ENCODE data around the gene REM2. TPM values are rescaled to one million over a fixed set of nuclear protein-coding genes. Genes with fewer than 3 reads are reported as not detected.

Gene REM2
- total and polyA plus RNA-seq, 4 donors: 0.08 to 0.14 (median 0.11) TPM; not detected in 1

DNA sequence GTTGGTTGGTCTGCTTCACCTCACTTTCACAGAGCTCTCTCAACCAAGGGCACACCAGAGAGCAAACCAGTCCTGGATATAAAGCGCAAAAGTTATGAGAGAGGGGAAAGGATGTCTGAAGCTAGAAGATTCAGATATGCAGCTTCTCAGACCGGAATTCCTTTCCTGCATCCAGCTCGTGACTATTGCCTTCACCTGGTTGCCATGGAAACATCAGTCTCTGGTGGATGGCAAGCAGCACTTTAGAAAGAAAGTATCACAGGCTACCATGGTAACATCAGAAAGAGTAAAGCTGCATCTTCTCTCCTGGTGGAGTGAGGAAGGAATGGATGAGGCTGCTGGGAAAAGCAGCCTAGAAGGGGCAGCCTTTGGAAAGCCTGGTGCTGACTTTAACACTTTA, 13.7 kb downstream of the REM2 start:
- WGBS: 91% methylated on average over 3 of the region's 3 CpGs
- H3K4me1 ChIP-seq (ENCODE audit: control insufficient read depth in 4 of 4, insufficient read depth in 4 of 4, low read length in 3 of 4): no peaks in the 10 kb centered on the region
- H3K27me3 ChIP-seq (ENCODE audit: control insufficient read depth in 4 of 4, insufficient read depth in 4 of 4, low read length in 3 of 4): no peaks in the 10 kb centered on the region
- DNase-seq (ENCODE audit: low spot score): no peak
- TF ChIP-seq, protein P1, sequence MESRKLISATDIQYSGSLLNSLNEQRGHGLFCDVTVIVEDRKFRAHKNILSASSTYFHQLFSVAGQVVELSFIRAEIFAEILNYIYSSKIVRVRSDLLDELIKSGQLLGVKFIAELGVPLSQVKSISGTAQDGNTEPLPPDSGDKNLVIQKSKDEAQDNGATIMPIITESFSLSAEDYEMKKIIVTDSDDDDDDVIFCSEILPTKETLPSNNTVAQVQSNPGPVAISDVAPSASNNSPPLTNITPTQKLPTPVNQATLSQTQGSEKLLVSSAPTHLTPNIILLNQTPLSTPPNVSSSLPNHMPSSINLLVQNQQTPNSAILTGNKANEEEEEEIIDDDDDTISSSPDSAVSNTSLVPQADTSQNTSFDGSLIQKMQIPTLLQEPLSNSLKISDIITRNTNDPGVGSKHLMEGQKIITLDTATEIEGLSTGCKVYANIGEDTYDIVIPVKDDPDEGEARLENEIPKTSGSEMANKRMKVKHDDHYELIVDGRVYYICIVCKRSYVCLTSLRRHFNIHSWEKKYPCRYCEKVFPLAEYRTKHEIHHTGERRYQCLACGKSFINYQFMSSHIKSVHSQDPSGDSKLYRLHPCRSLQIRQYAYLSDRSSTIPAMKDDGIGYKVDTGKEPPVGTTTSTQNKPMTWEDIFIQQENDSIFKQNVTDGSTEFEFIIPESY (IDR thresholded peaks at IDR 0.05): no peak
- TF ChIP-seq, protein P2, sequence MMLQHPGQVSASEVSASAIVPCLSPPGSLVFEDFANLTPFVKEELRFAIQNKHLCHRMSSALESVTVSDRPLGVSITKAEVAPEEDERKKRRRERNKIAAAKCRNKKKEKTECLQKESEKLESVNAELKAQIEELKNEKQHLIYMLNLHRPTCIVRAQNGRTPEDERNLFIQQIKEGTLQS (IDR thresholded peaks at IDR 0.05): no peak
- TF ChIP-seq NR2F2 (IDR thresholded peaks at IDR 0.05) (no peak), FOXA2 (IDR thresholded peaks at IDR 0.05) (no peak), EGR1 (IDR thresholded peaks at IDR 0.05; ENCODE audit: low read depth in 2 of 2) (no peak), HNF4A (conservative IDR thresholded peaks at IDR 0.05) (no peak), HNF4G (IDR thresholded peaks at IDR 0.05) (no peak), RAD21 (IDR thresholded peaks at IDR 0.05) (no peak), YY1 (IDR thresholded peaks at IDR 0.05) (no peak), TAF1 (conservative IDR thresholded peaks at IDR 0.05) (no peak), SP1 (IDR thresholded peaks at IDR 0.05) (no peak), RXRA (IDR thresholded peaks at IDR 0.05) (no peak), FOXA1 (IDR thresholded peaks at IDR 0.05) (no peak), JUND (IDR thresholded peaks at IDR 0.05) (no peak), GABPA (IDR thresholded peaks at IDR 0.05 in 1 of 2, conservative IDR thresholded peaks at IDR 0.05 in 1 of 2) (no peak)
- TF ChIP-seq, protein P3, sequence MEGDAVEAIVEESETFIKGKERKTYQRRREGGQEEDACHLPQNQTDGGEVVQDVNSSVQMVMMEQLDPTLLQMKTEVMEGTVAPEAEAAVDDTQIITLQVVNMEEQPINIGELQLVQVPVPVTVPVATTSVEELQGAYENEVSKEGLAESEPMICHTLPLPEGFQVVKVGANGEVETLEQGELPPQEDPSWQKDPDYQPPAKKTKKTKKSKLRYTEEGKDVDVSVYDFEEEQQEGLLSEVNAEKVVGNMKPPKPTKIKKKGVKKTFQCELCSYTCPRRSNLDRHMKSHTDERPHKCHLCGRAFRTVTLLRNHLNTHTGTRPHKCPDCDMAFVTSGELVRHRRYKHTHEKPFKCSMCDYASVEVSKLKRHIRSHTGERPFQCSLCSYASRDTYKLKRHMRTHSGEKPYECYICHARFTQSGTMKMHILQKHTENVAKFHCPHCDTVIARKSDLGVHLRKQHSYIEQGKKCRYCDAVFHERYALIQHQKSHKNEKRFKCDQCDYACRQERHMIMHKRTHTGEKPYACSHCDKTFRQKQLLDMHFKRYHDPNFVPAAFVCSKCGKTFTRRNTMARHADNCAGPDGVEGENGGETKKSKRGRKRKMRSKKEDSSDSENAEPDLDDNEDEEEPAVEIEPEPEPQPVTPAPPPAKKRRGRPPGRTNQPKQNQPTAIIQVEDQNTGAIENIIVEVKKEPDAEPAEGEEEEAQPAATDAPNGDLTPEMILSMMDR (IDR thresholded peaks at IDR 0.05; ENCODE audit: low read depth, low read length, missing input control): no peak
- TF ChIP-seq, protein P4, sequence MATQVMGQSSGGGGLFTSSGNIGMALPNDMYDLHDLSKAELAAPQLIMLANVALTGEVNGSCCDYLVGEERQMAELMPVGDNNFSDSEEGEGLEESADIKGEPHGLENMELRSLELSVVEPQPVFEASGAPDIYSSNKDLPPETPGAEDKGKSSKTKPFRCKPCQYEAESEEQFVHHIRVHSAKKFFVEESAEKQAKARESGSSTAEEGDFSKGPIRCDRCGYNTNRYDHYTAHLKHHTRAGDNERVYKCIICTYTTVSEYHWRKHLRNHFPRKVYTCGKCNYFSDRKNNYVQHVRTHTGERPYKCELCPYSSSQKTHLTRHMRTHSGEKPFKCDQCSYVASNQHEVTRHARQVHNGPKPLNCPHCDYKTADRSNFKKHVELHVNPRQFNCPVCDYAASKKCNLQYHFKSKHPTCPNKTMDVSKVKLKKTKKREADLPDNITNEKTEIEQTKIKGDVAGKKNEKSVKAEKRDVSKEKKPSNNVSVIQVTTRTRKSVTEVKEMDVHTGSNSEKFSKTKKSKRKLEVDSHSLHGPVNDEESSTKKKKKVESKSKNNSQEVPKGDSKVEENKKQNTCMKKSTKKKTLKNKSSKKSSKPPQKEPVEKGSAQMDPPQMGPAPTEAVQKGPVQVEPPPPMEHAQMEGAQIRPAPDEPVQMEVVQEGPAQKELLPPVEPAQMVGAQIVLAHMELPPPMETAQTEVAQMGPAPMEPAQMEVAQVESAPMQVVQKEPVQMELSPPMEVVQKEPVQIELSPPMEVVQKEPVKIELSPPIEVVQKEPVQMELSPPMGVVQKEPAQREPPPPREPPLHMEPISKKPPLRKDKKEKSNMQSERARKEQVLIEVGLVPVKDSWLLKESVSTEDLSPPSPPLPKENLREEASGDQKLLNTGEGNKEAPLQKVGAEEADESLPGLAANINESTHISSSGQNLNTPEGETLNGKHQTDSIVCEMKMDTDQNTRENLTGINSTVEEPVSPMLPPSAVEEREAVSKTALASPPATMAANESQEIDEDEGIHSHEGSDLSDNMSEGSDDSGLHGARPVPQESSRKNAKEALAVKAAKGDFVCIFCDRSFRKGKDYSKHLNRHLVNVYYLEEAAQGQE (IDR thresholded peaks at IDR 0.05): no peak
- TF ChIP-seq, protein P5, sequence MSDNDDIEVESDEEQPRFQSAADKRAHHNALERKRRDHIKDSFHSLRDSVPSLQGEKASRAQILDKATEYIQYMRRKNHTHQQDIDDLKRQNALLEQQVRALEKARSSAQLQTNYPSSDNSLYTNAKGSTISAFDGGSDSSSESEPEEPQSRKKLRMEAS (IDR thresholded peaks at IDR 0.05): no peak
- no peak overlapping the region for H3K4me3 ChIP-seq (ENCODE audit: low read depth in 1 of 3, low read length in 3 of 3)
- no peaks in the 10 kb centered on the region for H3K9me3 ChIP-seq (ENCODE audit: control insufficient read depth in 4 of 4, low read length in 3 of 4)
- peaks cover 2 to 14% (median 10%) of the 10 kb centered on the region in 4 donors for H3K36me3 ChIP-seq (ENCODE audit: control insufficient read depth in 4 of 4, insufficient read depth in 3 of 4, low read depth in 1 of 4, low read length in 3 of 4)
- H3K27ac ChIP-seq (ENCODE audit: low read depth in 1 of 2, low read length in 2 of 2): no peak overlapping the region
- H3K9ac ChIP-seq (ENCODE audit: low read depth in 1 of 2, low read length in 2 of 2): no peak overlapping the region

All from liver (tissue), 9 donors.